Measurements from ENCODE around the gene FOS. TPM values are rescaled to one million over a fixed set of nuclear protein-coding genes. Genes with fewer than 3 reads are reported as not detected.

The FOS gene
- total and polyA plus RNA-seq, 2 of the 13 experiments (the other 11 are each of a cell fraction or from before 2014, with no cell fraction given): 15.9 to 24.2 TPM

DNA sequence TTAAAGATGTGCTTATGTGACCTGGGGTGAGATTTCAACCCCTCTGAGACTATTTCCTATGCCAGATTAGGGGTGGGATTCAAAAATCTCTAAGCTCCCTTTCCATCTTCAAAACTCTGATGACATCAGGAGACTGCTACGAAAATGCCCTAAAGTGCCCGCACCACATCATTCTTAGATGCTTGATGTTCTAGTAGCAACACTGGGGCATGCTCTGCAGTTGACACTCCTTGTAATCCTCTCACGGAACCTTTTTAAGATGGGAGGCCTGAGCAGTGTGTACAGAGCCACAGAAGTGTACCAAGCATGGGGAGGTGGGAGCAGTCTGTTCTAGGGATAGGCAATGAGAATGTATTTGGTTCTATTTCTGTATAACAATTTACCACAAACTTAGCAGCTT lies 12.2 kb downstream of the FOS start:
- CTCF ChIA-PET (ENCODE audit: low intra/inter-chr PET ratio, low total read pairs): no interaction called here
- intact Hi-C loops (cut with micrococcal nuclease; ENCODE audit: unreplicated experiment): no loop called here
- TF ChIP-seq, protein P1, sequence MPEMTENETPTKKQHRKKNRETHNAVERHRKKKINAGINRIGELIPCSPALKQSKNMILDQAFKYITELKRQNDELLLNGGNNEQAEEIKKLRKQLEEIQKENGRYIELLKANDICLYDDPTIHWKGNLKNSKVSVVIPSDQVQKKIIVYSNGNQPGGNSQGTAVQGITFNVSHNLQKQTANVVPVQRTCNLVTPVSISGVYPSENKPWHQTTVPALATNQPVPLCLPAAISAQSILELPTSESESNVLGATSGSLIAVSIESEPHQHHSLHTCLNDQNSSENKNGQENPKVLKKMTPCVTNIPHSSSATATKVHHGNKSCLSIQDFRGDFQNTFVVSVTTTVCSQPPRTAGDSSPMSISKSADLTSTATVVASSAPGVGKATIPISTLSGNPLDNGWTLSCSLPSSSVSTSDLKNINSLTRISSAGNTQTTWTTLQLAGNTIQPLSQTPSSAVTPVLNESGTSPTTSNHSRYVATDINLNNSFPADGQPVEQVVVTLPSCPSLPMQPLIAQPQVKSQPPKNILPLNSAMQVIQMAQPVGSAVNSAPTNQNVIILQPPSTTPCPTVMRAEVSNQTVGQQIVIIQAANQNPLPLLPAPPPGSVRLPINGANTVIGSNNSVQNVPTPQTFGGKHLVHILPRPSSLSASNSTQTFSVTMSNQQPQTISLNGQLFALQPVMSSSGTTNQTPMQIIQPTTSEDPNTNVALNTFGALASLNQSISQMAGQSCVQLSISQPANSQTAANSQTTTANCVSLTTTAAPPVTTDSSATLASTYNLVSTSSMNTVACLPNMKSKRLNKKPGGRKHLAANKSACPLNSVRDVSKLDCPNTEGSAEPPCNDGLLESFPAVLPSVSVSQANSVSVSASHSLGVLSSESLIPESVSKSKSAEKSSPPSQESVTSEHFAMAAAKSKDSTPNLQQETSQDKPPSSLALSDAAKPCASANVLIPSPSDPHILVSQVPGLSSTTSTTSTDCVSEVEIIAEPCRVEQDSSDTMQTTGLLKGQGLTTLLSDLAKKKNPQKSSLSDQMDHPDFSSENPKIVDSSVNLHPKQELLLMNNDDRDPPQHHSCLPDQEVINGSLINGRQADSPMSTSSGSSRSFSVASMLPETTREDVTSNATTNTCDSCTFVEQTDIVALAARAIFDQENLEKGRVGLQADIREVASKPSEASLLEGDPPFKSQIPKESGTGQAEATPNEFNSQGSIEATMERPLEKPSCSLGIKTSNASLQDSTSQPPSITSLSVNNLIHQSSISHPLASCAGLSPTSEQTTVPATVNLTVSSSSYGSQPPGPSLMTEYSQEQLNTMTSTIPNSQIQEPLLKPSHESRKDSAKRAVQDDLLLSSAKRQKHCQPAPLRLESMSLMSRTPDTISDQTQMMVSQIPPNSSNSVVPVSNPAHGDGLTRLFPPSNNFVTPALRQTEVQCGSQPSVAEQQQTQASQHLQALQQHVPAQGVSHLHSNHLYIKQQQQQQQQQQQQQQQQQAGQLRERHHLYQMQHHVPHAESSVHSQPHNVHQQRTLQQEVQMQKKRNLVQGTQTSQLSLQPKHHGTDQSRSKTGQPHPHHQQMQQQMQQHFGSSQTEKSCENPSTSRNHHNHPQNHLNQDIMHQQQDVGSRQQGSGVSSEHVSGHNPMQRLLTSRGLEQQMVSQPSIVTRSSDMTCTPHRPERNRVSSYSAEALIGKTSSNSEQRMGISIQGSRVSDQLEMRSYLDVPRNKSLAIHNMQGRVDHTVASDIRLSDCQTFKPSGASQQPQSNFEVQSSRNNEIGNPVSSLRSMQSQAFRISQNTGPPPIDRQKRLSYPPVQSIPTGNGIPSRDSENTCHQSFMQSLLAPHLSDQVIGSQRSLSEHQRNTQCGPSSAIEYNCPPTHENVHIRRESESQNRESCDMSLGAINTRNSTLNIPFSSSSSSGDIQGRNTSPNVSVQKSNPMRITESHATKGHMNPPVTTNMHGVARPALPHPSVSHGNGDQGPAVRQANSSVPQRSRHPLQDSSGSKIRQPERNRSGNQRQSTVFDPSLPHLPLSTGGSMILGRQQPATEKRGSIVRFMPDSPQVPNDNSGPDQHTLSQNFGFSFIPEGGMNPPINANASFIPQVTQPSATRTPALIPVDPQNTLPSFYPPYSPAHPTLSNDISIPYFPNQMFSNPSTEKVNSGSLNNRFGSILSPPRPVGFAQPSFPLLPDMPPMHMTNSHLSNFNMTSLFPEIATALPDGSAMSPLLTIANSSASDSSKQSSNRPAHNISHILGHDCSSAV (CRISPR knock-in tag; IDR thresholded peaks at IDR 0.05; ENCODE audit: borderline replicate concordance): no peak
- TF ChIP-seq ZNF343 (CRISPR knock-in tag; IDR thresholded peaks at IDR 0.05): no peak
- TF ChIP-seq KLF11 (CRISPR knock-in tag; IDR thresholded peaks at IDR 0.05): no peak
- TF ChIP-seq ZNF143 (CRISPR knock-in tag; IDR thresholded peaks at IDR 0.05): no peak
- TF ChIP-seq ZBTB42 (CRISPR knock-in tag; IDR thresholded peaks at IDR 0.05): no peak
- TF ChIP-seq SYNCRIP (IDR thresholded peaks at IDR 0.05; ENCODE audit: insufficient read depth, low read depth, low read length): no peak
- no peak for TF ChIP-seq ZNF883 (CRISPR knock-in tag; IDR thresholded peaks at IDR 0.05; ENCODE audit: not compliant biosample characterization)
- TF ChIP-seq GTF2F1 (IDR thresholded peaks at IDR 0.05; ENCODE audit: low read length): no peak

More for the DNA sequence above, 12.2 kb downstream of the FOS start:
- no peaks in the 10 kb centered on the region for H3K79me2 ChIP-seq (ENCODE audit: insufficient read depth, low read length)
- no peak overlapping the region for H2AFZ ChIP-seq (ENCODE audit: low read length)
- DNase-seq (ENCODE audit: low spot score) (no peak), ATAC-seq (no peak), FAIRE-seq (no peak)
- WGBS (ENCODE audit: low lambda C conversion rate): 85% methylated on average over 3 of the region's 3 CpGs
- no peak overlapping the region for H3K4me2 ChIP-seq (ENCODE audit: low read depth, low read length)
- H3K4me1 ChIP-seq (ENCODE audit: insufficient read depth, low read length): peaks cover 63% of the 10 kb centered on the region
- H3K9me3 ChIP-seq (ENCODE audit: low read length): no peaks in the 10 kb centered on the region
- H4K20me1 ChIP-seq (ENCODE audit: insufficient read depth, low read length): no peaks in the 10 kb centered on the region
- no peak overlapping the region for H3K27ac ChIP-seq (ENCODE audit: extremely low read length, insufficient read depth, low read length)
- POLR2A ChIA-PET: no interaction called here
- no peak overlapping the region for H3K4me3 ChIP-seq (replicated peaks in 1 of 3; ENCODE audit: insufficient read depth in 1 of 3, low read depth in 2 of 3, low read length in 3 of 3)
- H3K27me3 ChIP-seq (ENCODE audit: control insufficient read depth in 1 of 2, insufficient read depth in 2 of 2, low read length in 2 of 2): no peaks in the 10 kb centered on the region; a peak in 1 of 5 replicates
- BruUV-seq (replicated peaks): no TSS peak
- no peaks in the 10 kb centered on the region for H3K36me3 ChIP-seq (replicated peaks in 1 of 2; ENCODE audit: control insufficient read depth in 1 of 2, insufficient read depth in 2 of 2, low read length in 2 of 2)
- H3K9ac ChIP-seq (ENCODE audit: insufficient read depth, low read depth, low read length): no peak overlapping the region
- in situ Hi-C loops (cut with HindIII; ENCODE audit: extremely low pct_ligation_motif_present, low pct_unique_long_range_greater_than_20kb): no loop called here
